RWPE2 (cell line): ENCODE data around the gene UGT8.
"Not testable (repeated sequence)": the region's sequence is repeated elsewhere in the genome, so short reads cannot be mapped to it uniquely, and the experiment has no call there.

Experiments
- ATAC-seq: fragments of 200-7000 bp; cut with Tn5 transposase; 3 replicates; pipeline ENCODE4 v1.9.1; 2021; ENCODE audit warnings: low read depth
- DNase-seq: peaks from one replicate; pipeline ENCODE4 v3.0.0-alpha.2; 2020; ENCODE audit warnings: low spot score
- H3K27ac ChIP-seq: fragments of 450-650 bp; 2 replicates; pipeline ENCODE4 v1.5.1; 2017; ENCODE audit warnings: mild to moderate bottlenecking; ENCODE audit not compliant: poor library complexity, severe bottlenecking
- H3K27me3 ChIP-seq: fragments of 250-450 bp; sonication (Bioruptor Pico); 2 replicates; pipeline ENCODE4 v1.5.1; 2021; ENCODE audit warnings: mild to moderate bottlenecking, moderate library complexity; ENCODE audit not compliant: insufficient read depth, poor library complexity, severe bottlenecking
- H3K36me3 ChIP-seq: fragments of 250-450 bp; sonication (Bioruptor Pico); 2 replicates; pipeline ENCODE4 v1.5.1; 2020; ENCODE audit warnings: low read depth, mild to moderate bottlenecking, moderate library complexity
- H3K4me1 ChIP-seq: fragments of 250-450 bp; sonication (Bioruptor Pico); 2 replicates; pipeline ENCODE4 v1.5.1; 2021; ENCODE audit warnings: mild to moderate bottlenecking, moderate library complexity; ENCODE audit not compliant: insufficient read depth, poor library complexity, severe bottlenecking
- H3K4me3 ChIP-seq: fragments of 250-450 bp; sonication (Bioruptor Pico); 2 replicates; pipeline ENCODE4 v1.5.1; 2021; ENCODE audit warnings: mild to moderate bottlenecking, moderate library complexity; ENCODE audit not compliant: severe bottlenecking
- H3K9me3 ChIP-seq: fragments of 250-450 bp; sonication (Bioruptor Pico); 2 replicates; pipeline ENCODE4 v1.5.1; 2021; ENCODE audit warnings: mild to moderate bottlenecking, moderate library complexity; ENCODE audit not compliant: severe bottlenecking
- CTCF ChIP-seq: fragments of 450-650 bp; IDR thresholded peaks from one replicate; pipeline ENCODE4 v1.5.1; 2017; ENCODE audit warnings: mild to moderate bottlenecking, moderate library complexity; ENCODE audit not compliant: poor library complexity, severe bottlenecking

UGT8 gene

GRCh38 chr4:114562176-114562904, 36.3 kb upstream of the UGT8 start:
- DNase-seq (no peak), ATAC-seq (no peak)
- Histone ChIP-seq H3K27ac (no peak overlapping the region), H3K27me3 (no peaks in the 10 kb centered on the region), H3K4me3 (no peak overlapping the region), H3K9me3 (peaks cover 7% of the 10 kb centered on the region), H3K4me1 (no peaks in the 10 kb centered on the region), H3K36me3 (no peaks in the 10 kb centered on the region)
- no peak for TF ChIP-seq CTCF

GRCh38 chr4:114563536-114564315, 34.9 kb upstream of the UGT8 start:
- H3K27ac ChIP-seq: no peak overlapping the region
- no peak for TF ChIP-seq CTCF
- no peaks in the 10 kb centered on the region for H3K4me1 ChIP-seq
- ATAC-seq (no peak), DNase-seq (no peak)
- H3K36me3 ChIP-seq: no peaks in the 10 kb centered on the region
- peaks cover 1% of the 10 kb centered on the region for H3K9me3 ChIP-seq
- H3K27me3 ChIP-seq: no peaks in the 10 kb centered on the region
- H3K4me3 ChIP-seq: no peak overlapping the region

DNA sequence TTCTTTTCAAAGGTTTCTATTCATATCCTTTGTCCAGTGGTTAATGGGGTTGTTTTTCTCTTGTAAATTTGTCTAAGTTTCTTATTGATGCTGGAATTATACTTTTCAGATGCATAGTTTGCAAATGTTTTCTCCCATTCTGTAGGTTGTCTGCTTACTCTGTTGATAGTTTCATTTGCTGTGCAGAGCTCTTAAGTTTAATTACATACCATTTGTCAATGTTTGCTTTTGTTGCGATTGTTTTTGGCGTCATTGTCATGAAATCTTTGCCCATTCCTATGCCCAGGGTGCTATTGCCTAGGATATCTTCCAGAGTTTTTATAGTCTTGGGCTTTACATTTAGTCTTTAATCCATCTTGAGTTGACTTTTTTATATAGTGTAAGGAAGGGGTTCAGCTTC, 21.2 kb upstream of the UGT8 start:
- Histone ChIP-seq H3K9me3 (peaks cover 4% of the 10 kb centered on the region), H3K27me3 (no peaks in the 10 kb centered on the region), H3K4me1 (no peaks in the 10 kb centered on the region), H3K36me3 (no peaks in the 10 kb centered on the region), H3K4me3 (no peak overlapping the region), H3K27ac (no peak overlapping the region)
- ATAC-seq (no peak), DNase-seq (no peak)
- no peak for TF ChIP-seq CTCF

- Histone ChIP-seq H3K4me1 (no peaks in the 10 kb centered on the region), H3K27me3 (peaks cover 4% of the 10 kb centered on the region), H3K9me3 (peaks cover 4% of the 10 kb centered on the region), H3K36me3 (no peaks in the 10 kb centered on the region), H3K27ac (no peak overlapping the region), H3K4me3 (no peak overlapping the region)
- DNase-seq (no peak), ATAC-seq (no peak)
- TF ChIP-seq CTCF: no peak
Observed at GRCh38 chr4:114582621-114583020, 16.0 kb upstream of the UGT8 start.

- Histone ChIP-seq H3K4me1 (no peaks in the 10 kb centered on the region), H3K27ac (no peak overlapping the region), H3K27me3 (peaks cover 4% of the 10 kb centered on the region), H3K36me3 (no peaks in the 10 kb centered on the region), H3K9me3 (no peaks in the 10 kb centered on the region), H3K4me3 (no peak overlapping the region)
- ATAC-seq: no peak
- TF ChIP-seq CTCF: no peak
- DNase-seq: no peak
Observed at GRCh38 chr4:114588305-114588704, 10.3 kb upstream of the UGT8 start.

DNA sequence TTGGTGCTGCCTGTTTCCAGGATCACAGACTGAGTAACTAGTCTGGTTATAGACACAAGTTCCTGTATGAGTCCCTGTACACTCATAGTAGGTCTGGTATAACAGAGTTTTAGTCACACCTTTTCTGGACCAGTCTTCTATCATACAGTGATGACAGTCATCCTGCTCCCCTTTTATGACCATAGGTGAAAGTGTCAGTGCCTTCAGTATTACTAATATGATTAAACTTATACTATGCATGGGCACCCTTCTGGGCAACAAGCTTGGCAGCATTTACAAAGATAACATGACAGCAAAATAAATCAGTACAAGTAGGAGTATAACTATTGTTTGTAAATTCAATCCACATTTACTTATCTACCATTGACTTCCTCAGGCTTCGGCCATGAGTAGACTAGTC, 8.2 kb upstream of the UGT8 start:
- not testable (repeated sequence) for H3K4me1 ChIP-seq, H3K36me3 ChIP-seq, H3K4me3 ChIP-seq, H3K9me3 ChIP-seq, ATAC-seq, H3K27ac ChIP-seq, H3K27me3 ChIP-seq, DNase-seq
